ENCODE data around the gene IL2RG.

Gene IL2RG

GRCh38 chrX:71111141-71111843 is at the start of gene IL2RG:
TSS of gene IL2RG (minus strand) at chrX:71111577. CDS start at chrX:71111539, 38 bp downstream.
- DNase-seq, result no peak

- DNase-seq, result no peak
Observed at GRCh38 chrX:71160475-71160874, 49.1 kb upstream of the IL2RG start.

- no peak for DNase-seq
Observed at GRCh38 chrX:71159335-71159734, 48.0 kb upstream of the IL2RG start.

- DNase-seq, result no peak
Observed at GRCh38 chrX:71158603-71159002, 47.2 kb upstream of the IL2RG start.

GRCh38 chrX:71154641-71155040 is 43.3 kb upstream of the IL2RG start:
- DNase-seq, result no peak

- no peak for DNase-seq
Observed at GRCh38 chrX:71154196-71154595, 42.8 kb upstream of the IL2RG start.

GRCh38 chrX:71151366-71151765 is 40.0 kb upstream of the IL2RG start:
- DNase-seq, result no peak

- no peak for DNase-seq
Observed at GRCh38 chrX:71148278-71148663, 36.9 kb upstream of the IL2RG start.

- DNase-seq, result no peak
Observed at GRCh38 chrX:71147496-71148277, 36.3 kb upstream of the IL2RG start.

- peak; percentile 65 for DNase-seq
Observed at GRCh38 chrX:71144651-71145050, 33.3 kb upstream of the IL2RG start, which contains the start of gene NLGN3. TSS of gene NLGN3 (plus strand) at chrX:71144841. CDS start at chrX:71147750, 2,909 bp downstream.

- DNase-seq, result no peak
Observed at GRCh38 chrX:71143508-71143907, 32.1 kb upstream of the IL2RG start.

- DNase-seq, result no peak
Observed at GRCh38 chrX:71140440-71140839, 29.1 kb upstream of the IL2RG start.

GRCh38 chrX:71131510-71131909 is 20.1 kb upstream of the IL2RG start:
- DNase-seq, result no peak

- peak; percentile 60 for DNase-seq
Observed at GRCh38 chrX:71128915-71129765, 17.8 kb upstream of the IL2RG start.

GRCh38 chrX:71128166-71128833 is 16.9 kb upstream of the IL2RG start:
- DNase-seq, result no peak

- DNase-seq, result no peak
Observed at GRCh38 chrX:71118985-71119535, 7.7 kb upstream of the IL2RG start.

GRCh38 chrX:71118032-71118984 is 6.9 kb upstream of the IL2RG start, which contains the start of gene MED12:
TSS of gene MED12 (plus strand) at chrX:71118596. CDS start at chrX:71118755, 159 bp downstream.
- peak; percentile 78 for DNase-seq

- DNase-seq, result no peak
Observed at GRCh38 chrX:71117358-71117757, 6.0 kb upstream of the IL2RG start.

GRCh38 chrX:71111921-71112431 is 599 bp upstream of the IL2RG start:
- no peak for DNase-seq

- DNase-seq, result no peak
Observed at GRCh38 chrX:71109051-71109450, 2.3 kb downstream of the IL2RG start.

All from retina (tissue), 1 donor.